Measurements from ENCODE around the gene STS. TPM values are rescaled to one million over a fixed set of nuclear protein-coding genes. Genes with fewer than 3 reads are reported as not detected.

Gene STS
- total RNA-seq, 1 donor from 2014 or later = 3.9 TPM

DNA sequence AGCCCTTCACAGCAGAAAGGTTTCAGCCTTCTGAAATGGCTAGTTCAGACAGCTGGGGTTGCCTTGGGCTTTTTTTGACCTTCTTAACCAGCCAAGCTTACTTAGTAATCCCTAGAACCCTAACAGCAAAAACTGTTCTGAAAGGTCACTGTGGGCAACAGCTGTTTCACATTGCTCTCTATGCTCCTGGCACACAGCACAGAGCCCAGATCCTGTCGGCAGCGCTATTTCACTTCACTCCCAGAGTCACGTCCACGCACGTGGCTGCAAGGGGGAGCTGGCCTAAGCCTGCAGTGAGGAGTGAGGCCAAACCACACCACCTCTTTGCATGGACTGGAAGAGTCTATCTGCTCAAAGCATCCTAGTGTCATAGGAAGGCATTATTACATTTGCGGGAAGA lies 32.0 kb upstream of the STS start:
- Mint-ChIP-seq H3K36me3 (ENCODE audit: low read depth) (peaks cover 12% of the 10 kb centered on the region), H3K4me3 (no peak overlapping the region), H3K4me1 (peaks cover 35% of the 10 kb centered on the region), H3K27me3 (no peaks in the 10 kb centered on the region), H3K27ac (peak overlapping the region; percentile 56), H3K9me3 (peaks cover 2% of the 10 kb centered on the region)
- ATAC-seq (ENCODE audit: low read depth) = no peak
- DNase-seq = no peak
- CTCF ChIA-PET = no interaction called here
- TF ChIP-seq, protein P1, sequence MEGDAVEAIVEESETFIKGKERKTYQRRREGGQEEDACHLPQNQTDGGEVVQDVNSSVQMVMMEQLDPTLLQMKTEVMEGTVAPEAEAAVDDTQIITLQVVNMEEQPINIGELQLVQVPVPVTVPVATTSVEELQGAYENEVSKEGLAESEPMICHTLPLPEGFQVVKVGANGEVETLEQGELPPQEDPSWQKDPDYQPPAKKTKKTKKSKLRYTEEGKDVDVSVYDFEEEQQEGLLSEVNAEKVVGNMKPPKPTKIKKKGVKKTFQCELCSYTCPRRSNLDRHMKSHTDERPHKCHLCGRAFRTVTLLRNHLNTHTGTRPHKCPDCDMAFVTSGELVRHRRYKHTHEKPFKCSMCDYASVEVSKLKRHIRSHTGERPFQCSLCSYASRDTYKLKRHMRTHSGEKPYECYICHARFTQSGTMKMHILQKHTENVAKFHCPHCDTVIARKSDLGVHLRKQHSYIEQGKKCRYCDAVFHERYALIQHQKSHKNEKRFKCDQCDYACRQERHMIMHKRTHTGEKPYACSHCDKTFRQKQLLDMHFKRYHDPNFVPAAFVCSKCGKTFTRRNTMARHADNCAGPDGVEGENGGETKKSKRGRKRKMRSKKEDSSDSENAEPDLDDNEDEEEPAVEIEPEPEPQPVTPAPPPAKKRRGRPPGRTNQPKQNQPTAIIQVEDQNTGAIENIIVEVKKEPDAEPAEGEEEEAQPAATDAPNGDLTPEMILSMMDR (IDR thresholded peaks at IDR 0.05) = no peak
- intact Hi-C loops (cut with micrococcal nuclease) = no loop called here
- POLR2A ChIA-PET = no interaction called here

DNA sequence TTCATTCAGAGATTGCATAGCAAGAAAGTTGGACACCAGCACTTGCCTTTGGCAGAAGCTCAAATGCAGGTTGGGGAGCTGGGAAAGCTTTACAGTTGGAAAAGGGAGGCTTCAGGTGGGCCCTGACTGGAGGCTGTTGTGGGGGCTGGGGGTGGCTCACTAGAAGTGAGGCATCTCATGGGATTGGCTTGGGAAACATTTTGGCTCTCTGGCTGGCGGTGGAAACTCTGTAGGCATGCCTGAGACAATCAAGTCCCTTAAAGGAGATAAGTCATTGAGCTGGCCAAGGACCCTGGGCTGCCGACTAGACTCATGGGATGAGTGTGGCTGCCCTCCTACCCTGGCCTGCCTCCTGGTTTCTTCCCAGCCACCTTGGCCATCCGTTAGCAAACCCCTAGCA lies 31.4 kb upstream of the STS start:
- no peak overlapping the region for H3K4me3 Mint-ChIP-seq
- DNase-seq (no peak), ATAC-seq (ENCODE audit: low read depth) (no peak)
- H3K36me3 Mint-ChIP-seq (ENCODE audit: low read depth) = peaks cover 12% of the 10 kb centered on the region
- ChIA-PET POLR2A (no interaction called here), CTCF (no interaction called here)
- H3K4me1 Mint-ChIP-seq = peaks cover 31% of the 10 kb centered on the region
- H3K27me3 Mint-ChIP-seq = no peaks in the 10 kb centered on the region
- intact Hi-C loops (cut with micrococcal nuclease) = no loop called here
- peaks cover 2% of the 10 kb centered on the region for H3K9me3 Mint-ChIP-seq
- H3K27ac Mint-ChIP-seq = no peak overlapping the region
- TF ChIP-seq, protein P1 (IDR thresholded peaks at IDR 0.05) = no peak

DNA sequence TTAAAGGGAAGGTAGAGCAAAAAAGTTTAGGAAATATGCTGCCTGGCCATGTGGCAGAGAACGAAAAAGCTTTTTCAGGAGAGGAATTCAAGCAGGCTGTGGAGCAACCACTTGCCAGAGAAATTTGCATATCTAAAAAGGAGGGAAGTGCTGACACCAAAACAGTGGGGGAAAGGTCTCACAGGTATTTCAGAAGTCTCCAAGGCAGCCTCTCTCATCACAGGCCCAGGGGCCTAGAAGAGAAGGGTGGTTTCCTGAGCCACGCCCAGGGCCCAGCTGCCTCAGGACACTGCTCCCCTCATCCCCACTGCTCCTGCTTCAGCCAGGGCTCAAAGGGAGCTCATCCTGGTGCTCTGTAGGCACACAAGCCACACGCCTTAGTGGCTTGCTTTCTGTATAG lies 29.9 kb upstream of the STS start:
- ATAC-seq (ENCODE audit: low read depth) = no peak
- H3K9me3 Mint-ChIP-seq = peaks cover 2% of the 10 kb centered on the region
- intact Hi-C loops (cut with micrococcal nuclease) = no loop called here
- TF ChIP-seq, protein P1 (IDR thresholded peaks at IDR 0.05) = no peak
- CTCF ChIA-PET = no interaction called here
- no peak overlapping the region for H3K4me3 Mint-ChIP-seq
- no peaks in the 10 kb centered on the region for H3K27me3 Mint-ChIP-seq
- DNase-seq = no peak
- H3K27ac Mint-ChIP-seq = no peak overlapping the region
- H3K4me1 Mint-ChIP-seq = peaks cover 24% of the 10 kb centered on the region
- H3K36me3 Mint-ChIP-seq (ENCODE audit: low read depth) = peaks cover 12% of the 10 kb centered on the region
- POLR2A ChIA-PET = no interaction called here

DNA sequence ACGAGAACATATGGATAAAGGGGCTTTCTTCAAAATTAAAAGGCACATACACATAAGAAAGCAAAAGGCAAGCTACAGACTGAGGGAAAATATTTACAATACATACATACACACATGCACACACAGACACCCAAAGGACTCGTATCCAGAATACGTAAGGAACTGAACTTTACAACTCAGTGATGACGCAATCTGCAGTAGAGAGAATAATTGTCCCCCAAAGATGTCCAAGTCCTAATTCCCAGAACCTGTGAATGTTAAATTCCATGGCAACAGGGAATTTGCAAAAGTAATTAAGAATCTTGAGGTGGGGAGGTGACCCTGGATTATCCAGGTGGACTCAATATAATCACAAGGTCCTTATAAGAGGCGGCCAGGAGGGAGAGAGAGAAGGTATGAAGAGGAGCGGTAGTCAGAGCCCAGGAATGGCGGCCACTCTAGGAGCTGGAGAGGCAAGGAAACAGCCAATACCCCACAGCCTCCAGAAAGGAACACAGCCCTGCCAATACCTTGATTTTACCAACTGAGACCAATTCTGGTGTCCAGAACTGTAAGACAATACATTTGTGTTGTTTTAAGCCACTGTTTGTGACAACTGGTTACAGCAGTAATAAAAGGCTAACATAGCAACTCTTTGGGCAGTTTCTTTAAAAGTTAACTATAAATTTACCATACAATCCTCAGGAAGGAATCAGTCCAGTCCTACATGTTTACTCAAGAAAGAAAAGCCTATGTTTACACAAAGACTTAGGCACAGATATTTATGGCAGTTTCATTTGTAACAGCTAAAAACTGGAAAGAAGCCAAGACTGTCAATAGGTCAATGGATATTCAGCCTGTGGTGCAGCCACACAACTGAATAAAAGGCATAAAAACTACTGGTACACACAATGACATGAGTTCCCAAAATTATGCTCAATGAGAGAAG lies 27.3 kb upstream of the STS start:
- CTCF ChIA-PET = no interaction called here
- POLR2A ChIA-PET = no interaction called here
- TF ChIP-seq, protein P1 (IDR thresholded peaks at IDR 0.05) = no peak
- Mint-ChIP-seq H3K4me1 (peaks cover 24% of the 10 kb centered on the region), H3K27ac (no peak overlapping the region), H3K4me3 (no peak overlapping the region), H3K9me3 (peaks cover 2% of the 10 kb centered on the region), H3K27me3 (no peaks in the 10 kb centered on the region), H3K36me3 (ENCODE audit: low read depth) (peaks cover 15% of the 10 kb centered on the region)
- ATAC-seq (ENCODE audit: low read depth) (no peak), DNase-seq (no peak)
- intact Hi-C loops (cut with micrococcal nuclease) = no loop called here

DNA sequence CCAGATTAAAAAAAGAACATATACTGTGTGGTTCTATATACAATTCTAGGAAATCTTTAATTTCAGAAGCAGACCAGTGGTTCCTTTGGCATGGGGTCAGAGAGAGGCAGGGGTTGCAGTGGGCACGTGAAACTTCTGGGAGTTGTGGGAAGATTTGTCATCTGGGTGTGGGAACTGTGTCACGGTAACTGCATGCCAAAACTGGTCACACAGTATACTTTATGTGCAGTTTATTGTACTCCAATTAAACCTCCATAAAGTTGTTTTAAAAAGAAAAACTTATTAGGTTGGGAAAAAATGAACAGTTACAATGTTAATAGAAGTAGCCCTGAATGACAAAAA lies 26.7 kb upstream of the STS start:
- TF ChIP-seq, protein P1 (IDR thresholded peaks at IDR 0.05) = no peak
- Mint-ChIP-seq H3K27ac (no peak overlapping the region), H3K4me1 (peaks cover 21% of the 10 kb centered on the region), H3K36me3 (ENCODE audit: low read depth) (peaks cover 17% of the 10 kb centered on the region), H3K4me3 (no peak overlapping the region), H3K27me3 (no peaks in the 10 kb centered on the region), H3K9me3 (peaks cover 2% of the 10 kb centered on the region)
- POLR2A ChIA-PET = no interaction called here
- no peak for DNase-seq
- no peak for ATAC-seq (ENCODE audit: low read depth)
- CTCF ChIA-PET = no interaction called here
- intact Hi-C loops (cut with micrococcal nuclease) = no loop called here

All from activated B cell treated with CpG ODN at 0.5 μM for 24 hours (primary cell).